GM18517 (cell line): Measurements from ENCODE around the gene TSR2.
"Not testable (repeated sequence)": the region's sequence is repeated elsewhere in the genome, so short reads cannot be mapped to it uniquely, and the experiment has no call there.

Source experiments
- ATAC-seq: cut with Tn5 transposase; IDR thresholded peaks from one replicate; pipeline ENCODE4 v1.9.1; 2021; ENCODE audit warnings: mild to moderate bottlenecking, moderate library complexity; ENCODE audit not compliant: unreplicated experiment

The TSR2 gene

DNA sequence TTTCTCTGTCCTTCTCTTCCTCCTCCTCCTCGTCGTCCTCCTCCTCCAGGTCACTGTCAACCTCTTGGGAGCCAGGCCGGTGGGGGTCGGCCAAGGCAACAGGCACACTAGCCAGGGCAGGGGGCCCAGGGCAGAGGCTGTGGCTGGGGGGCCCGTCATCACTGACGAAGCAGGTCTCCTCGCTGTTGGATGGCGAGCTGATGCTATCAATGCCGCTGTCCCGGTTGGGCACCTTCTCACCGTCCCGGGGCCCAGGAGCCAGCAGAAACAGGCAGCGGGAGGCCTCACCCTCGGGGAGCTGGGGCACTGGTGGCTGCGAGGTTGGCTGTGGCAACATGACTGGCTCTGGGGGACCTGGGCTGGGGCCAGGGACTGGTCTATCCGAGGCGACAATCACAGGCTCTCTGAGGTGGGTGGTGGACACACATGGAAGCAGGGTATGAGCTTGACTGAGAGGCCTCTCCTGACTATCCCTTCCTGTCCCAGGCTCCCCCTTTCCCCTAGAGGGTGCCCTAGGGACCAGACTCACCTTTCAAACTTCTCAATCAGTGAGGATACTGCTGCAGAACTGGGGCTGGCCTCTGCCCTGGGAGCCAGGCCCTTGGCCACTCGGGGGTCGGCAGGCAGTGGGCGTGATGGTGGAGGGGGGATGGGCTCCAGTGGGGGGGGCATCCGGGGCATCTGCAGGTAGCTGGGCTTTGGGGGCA lies 30.0 kb downstream of the TSR2 start:
- ATAC-seq = no peak

- no peak for ATAC-seq
Measured at GRCh38 chrX:54473993-54474859, 34.0 kb downstream of the TSR2 start.

GRCh38 chrX:54479136-54480111 lies 39.2 kb downstream of the TSR2 start:
- ATAC-seq = no peak

DNA sequence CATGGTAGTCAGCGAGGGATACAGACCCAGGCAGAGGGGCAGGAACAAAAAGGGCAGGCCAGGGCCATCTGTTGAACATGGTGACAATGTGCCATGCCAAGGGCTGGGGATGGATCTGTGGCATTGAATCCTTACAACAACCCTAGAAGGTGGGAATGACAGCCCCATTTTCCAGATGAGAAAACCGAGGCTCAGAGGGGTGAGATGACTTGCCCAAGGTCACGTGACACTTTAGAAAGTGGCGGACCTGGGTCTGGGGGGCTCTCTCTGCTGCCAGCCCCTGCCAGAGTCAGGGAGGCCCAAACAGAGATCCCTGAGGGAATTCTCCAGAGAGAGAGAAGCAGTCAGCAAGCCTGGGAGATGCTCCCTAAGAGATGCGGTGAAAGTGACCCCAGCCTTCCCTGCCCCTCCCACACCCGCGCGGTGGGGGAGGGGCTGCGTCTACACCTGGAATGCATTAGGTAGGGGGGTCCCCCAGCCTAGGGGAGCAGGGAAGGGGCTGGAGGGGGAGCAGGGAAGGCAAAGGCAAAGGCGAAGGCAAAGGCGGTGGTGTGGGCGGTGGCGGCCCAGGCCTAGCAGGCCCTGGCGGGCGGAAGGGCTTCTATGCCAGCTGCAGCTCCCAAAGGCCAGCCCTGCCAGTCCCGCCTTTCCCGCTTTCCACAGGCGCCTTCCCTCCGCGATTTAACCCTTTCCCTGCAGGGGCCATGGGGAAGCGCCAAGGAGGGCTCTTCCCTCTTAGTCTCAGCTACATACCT lies 42.8 kb downstream of the TSR2 start:
- no peak for ATAC-seq

DNA sequence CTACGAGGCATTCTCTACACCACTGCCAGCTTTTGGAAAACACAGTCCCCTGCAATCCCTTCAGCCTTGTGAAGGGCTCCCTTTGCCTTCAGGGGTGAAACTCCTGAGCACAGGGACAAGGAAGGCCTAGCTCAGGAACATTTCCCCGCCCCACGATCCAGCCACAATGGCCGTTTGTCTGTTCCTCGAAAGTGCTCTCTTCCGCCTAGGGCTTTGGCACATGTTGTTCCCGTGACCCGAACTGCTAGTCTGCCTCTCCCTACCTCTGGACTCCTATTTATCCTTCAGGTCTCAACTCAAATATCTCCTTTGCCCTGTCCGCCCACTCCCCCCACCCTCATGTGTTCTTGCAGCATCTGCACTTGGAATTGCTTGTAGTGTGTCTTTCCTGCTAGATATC lies 43.7 kb downstream of the TSR2 start:
- no peak for ATAC-seq

DNA sequence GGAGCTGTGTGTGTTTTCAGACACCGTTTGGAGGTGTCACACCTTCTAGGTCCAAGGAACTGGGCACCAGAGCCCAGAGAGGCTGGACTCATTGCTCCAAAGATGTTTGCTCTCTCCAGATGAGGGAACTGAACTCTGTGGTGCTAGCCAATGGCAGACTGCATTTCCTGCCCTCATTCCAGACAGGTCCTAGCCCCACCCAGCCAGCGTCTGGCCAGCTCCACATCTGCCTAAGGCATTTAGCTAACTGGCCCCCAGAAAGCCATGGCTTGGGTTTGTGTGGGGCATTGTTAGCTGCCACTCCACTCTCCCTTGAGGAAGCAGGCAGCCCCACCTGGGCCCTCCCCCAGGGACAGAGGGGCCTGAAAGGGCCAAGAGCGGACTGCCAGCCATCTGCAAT lies 44.5 kb downstream of the TSR2 start:
- ATAC-seq = no peak

DNA sequence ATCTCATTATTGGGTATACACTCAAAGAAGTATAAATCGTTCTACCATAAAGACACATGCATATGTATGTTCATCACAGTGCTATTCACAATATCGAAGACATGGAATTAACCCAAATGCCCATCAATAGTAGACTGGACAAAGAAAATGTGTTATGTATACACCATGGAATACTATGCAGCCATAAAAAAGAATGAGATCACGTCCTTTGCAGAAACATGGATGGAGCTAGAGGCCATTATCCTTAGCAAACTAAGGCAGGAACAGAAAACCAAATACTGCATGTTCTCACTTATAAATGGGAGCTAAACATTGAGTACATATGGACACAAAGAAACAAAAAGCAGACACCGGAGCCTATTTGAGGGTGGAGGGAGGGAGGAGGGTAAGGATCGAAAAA lies 49.6 kb downstream of the TSR2 start:
- ATAC-seq = not testable (repeated sequence)

GRCh38 chrX:54492340-54492739 lies 52.1 kb downstream of the TSR2 start:
- ATAC-seq = no peak

GRCh38 chrX:54494166-54494988 lies 54.2 kb downstream of the TSR2 start:
- ATAC-seq = no peak
